Inflammatory macrophage (primary cell): Measurements from ENCODE around the gene DTL.

ENCODE experiments used
- DNase-seq, 2 donors: peaks; one replicate each; pipeline ENCODE4 v3.0.0-alpha.2; 2020 to 2022

The DTL gene

DNA sequence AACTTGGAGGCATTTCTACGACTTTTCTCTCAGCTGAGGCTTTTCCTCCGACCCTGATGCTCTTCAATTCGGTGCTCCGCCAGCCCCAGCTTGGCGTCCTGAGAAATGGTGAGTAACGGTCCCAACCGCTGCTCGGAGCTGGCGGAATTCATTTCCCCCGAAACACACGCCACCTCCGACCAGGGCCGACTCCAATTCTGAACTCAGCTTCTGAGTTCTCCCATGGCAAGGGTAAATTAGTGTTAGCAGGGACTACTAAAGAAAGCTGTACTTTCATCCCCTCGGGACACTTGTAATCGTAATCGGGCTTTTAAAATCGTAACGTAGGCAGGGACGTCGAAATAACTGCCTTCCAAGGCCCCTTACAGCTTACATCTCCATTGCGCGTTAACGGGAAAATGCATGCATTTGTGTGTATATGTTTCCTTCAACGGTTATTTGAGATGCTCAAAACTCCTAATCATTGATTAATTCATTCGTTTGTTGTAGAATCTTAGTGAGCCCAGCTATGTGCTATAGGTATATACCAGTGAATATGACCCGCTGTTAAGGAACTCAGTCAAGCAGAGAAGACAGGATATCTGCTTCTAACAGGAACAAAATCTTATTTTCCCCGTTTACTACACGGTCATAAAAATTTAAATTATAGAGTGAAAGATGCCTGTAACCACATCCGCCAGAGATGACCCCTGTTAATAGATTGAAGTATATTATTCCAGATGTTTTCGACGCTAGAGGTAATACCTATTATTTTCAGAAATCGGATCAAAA, 472 bp downstream of the DTL start:
- DNase-seq: no peak

- no peak for DNase-seq
These were observed 2.4 kb downstream of the DTL start for GRCh38 chr1:212037900-212038299.

DNA sequence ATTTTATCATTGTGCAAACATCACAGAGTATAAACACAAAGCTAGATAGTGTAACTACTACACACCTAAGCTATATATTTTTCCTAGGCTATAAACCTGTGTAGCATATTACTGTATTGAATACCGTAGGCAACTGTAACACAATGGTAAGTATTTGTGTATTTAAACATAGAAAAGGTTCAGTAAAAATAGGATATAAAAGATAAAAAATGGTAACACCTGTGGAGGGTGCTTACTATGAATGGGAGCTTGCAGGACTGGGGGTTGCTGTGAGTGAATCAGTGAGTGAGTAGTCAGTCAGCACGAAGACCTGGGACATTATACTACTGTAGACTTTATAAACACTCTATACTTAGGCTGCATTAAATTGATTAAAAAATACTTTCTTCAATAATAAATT, 4.1 kb downstream of the DTL start:
- DNase-seq: no peak

DNA sequence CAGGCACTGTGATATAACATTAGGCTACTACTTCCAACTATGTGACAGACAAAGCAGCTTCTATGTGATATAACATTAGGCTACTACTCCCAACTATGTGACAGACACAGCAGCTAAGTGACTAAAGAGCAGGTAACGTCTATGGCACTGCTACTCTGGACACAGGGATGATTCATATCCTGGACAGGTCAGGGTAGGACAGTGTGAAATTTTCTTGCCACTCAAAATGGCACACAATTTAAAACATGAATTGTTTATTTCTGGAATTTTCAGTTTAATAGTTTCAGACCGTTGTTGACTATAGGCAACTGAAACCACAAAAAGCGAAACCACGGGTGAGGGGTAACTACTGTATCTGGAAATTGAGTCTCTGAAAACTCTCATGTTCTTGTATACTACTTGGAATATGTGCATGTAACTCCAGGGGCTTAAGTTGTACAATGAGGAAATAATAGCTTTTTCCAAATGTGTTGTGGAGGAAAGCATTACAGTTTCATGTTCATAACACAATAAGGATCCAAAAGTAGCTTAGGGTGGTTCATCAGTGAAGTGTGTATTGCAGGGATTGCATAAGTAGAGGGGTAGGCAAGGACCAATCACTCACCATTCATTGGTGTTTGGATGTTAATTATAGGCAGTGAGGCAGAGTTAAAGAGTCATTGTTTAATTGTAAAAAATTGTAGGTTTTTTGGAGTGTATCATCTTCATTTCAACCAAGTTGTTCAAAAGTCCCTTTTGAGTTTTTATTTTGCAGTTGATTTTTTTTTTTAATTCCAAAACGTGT, 5.3 kb downstream of the DTL start:
- no peak for DNase-seq

DNA sequence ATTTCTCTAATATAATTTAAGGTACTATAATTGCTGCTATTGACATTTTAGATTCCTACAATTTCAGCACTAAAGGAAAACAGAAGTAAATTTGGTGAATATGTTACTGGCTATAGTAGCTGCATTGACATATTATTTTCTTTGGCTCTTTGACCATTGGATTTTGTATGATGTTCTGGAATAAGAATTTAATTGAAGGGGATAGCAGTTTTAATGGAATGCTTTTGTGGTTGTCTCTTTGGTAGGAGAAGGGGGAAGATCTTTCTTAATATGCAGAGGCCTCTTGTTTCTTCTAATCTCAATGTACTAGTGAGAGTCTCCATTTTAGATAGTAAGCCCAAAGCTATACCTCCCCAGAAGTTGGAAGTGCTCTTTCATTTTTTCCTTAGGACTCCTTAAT, 6.9 kb downstream of the DTL start:
- DNase-seq: no peak

- no peak for DNase-seq
These were observed 9.3 kb downstream of the DTL start for GRCh38 chr1:212044851-212045250.

GRCh38 chr1:212045981-212046380, 10.4 kb downstream of the DTL start:
- DNase-seq: no peak

GRCh38 chr1:212053993-212054392, 18.4 kb downstream of the DTL start:
- no peak for DNase-seq

DNA sequence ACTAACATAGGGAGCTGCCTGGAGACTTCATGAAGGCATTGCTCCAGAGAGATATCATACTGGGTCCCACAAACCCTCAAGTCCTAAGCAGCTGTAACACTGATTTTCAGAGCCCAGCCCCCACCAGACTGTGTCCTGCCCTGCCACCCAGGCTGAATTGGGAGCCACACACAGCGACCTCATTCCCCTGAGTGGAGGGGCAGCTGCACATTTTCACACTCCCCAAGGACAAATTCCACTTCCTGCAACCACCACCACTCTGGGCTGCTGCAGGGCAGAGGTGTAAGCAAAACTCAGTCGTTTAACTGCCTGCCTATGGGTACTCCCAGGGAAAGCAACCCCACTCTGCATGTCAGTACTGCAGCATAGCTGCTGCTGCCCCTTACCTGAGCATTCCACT, 19.8 kb downstream of the DTL start:
- no peak for DNase-seq

- no peak for DNase-seq
These were observed 25.3 kb downstream of the DTL start for GRCh38 chr1:212060632-212061472.

- DNase-seq: peak; percentile 47 to 51
These were observed 27.4 kb downstream of the DTL start for GRCh38 chr1:212062832-212063438.

GRCh38 chr1:212067787-212068186, 32.2 kb downstream of the DTL start:
- DNase-seq: no peak

DNA sequence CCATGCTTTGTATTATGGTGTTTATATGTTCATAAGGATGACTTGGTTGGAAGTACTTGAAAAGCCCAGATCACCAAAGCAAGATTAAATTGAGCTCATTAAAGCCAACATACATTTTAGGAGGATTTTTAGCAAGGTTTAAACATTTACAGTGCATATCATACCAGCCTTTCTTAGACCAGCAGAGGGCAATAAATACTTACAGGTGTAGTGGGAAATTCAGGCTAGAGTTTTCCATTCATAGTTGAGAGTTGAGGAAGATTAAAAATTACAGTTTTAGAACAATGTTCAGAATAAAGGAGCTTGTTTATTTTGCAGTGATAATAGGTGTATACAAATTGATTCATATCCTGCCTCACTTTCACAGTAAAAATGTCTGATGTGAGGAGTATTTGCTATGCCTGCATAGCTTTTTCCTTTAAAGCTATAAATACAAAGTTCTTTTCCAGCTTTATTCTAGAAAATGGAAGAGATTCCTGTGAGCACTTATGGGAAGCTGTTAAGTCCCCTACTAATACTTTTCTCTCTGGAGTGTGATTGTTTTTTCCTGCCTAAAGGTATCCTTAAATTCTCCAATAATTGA, 35.3 kb downstream of the DTL start:
- peak; percentile 27 to 55 for DNase-seq

GRCh38 chr1:212072047-212072446, 36.5 kb downstream of the DTL start:
- no peak for DNase-seq

DNA sequence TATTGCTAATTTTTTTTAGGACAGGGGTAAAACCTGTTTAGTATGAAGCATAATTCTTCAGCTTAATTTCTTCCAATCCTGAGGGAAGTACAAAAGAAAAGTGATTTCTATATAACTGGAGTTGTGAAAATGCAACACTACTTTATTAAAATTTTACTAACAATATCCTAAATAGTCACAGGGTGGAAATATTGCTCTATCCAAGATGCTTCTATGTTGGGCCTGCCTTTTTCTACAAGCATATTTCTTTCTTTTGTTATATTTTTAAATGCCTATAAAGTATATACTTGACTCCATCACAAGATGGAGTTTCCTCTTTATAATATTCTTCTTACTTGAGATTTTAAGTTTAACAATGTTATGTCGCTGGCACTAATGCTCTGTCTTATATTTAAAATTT, 37.9 kb downstream of the DTL start:
- peak in 1 of 2 donors; percentile 9 for DNase-seq

DNA sequence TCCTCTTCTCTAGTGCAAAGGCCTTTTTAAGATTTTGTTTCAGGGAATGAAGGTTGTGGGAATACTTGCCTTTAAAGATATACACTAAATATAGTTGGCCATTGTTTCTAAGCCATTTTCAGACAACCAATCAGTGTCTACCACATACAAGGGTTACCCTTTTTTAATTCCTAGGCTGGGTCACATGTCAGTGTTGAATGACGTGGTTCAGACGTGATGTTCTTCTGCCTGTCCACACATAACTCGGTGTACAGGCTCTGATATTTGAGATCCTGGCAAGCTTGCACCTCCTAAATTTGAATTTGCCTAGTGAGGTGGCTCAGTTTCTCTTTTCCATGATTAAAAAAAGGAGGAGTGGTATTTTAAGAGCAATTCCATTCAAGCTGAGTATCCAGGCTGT, 38.8 kb downstream of the DTL start:
- no peak for DNase-seq

DNA sequence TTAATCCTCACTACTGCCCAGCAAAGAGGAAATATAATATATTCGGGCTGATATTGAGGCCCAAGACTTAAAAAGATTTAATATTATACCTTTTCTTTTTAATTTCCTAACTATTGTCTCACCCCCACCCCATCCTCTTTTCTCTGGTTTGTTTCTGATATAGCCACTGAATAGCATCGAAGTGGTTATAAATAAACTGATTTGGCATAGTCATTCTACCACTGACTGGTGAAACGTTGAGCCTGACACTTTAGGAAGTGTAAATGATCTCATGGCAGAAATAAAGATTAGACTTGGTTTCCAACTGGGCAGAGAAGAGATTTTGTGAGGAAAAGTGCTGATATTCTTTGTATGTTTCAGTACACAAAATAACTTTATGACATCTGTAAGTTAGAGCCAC, 39.3 kb downstream of the DTL start:
- DNase-seq: no peak

- DNase-seq: peak; percentile 7 to 11
These were observed 41.5 kb downstream of the DTL start for GRCh38 chr1:212077028-212077427.

DNA sequence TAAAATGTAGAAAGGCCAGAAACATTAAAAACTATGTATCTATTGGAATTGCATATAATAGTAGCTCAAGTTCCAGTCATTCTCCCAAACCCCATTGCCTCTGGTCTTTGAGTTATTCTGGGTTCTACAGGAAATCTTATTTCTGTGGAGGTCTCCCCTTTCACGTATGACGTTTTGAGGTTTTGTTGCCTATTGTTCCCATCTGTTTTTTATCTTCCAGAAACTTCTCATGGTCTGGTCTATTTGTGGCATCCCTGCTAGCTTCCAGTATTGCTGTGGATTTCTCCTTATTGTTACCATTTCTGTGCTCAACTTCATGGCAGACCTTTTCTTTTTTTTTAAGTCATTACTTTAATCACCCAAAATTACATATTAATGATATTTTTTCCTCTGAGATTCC, 43.3 kb downstream of the DTL start:
- DNase-seq: no peak

DNA sequence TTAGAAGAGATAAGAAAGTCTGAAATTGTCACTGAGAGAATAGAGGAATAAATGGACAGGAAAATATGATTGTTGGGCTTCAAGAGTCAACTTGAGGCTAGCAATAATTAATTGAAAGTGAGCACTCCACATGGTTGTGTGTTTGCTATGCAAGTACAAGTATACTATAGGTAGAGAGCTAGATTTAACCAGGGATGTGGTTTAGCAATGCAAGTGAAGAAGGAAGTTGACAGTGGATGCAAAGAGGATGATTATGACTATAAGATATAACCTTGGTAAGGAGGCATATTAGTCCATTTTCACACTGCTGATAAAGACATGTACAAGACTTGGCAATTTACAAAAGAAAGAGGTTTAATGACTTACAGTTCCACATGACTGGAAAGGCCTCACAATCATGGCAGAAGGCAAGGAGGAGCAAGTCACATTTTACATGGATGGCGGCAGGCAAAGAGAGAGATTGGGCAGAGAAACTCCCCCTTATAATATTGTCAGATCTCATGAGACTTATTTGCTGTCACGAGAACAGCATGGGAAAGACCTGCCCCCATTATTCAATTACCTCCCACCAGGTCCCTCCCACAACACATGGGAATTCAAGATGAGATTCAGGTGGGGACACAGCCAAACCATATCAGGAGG, 47.3 kb downstream of the DTL start:
- DNase-seq: no peak

DNA sequence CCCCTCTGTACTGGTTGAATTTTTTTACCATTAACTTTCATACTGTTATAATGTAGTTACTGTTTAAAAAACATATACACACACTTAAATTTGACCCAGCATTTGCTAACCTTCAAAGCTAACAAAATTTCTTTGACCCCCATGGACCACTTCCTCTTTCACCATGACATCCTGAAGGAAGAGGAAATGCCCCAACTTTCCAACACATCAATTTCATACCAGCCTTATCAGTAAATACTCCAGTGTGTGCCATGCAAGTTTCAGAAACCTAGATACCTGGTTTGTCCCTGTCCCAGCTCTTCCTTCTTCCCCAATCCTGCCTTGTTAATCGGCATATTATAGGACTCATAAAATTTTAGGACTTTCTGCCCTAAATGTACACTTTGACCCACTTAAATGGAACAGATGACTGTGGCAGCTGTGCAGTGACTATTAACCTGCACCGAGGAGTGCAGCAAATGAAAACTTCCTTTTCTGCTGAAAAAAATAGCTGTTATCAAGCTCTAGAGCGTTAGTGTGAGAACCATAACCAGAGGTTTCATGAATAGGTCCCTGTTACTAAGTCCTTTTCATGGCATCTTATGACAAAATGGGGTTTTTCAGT, 54.1 kb downstream of the DTL start:
- DNase-seq: peak in 1 of 2 donors; percentile 12
